Testis (tissue), 3 donors: ENCODE results near the gene DEDD. TPM values are rescaled to one million over a fixed set of nuclear protein-coding genes. Genes with fewer than 3 reads are reported as not detected.

Source experiments
- DNase-seq: peaks from one replicate; pipeline ENCODE4 v3.0.0-alpha.2; 2019
- H3K27ac ChIP-seq, 2 donors: fragments of 200-600 bp; sonication (generic); one replicate each; pipeline ENCODE4 v1.5.1; 2019
- H3K27me3 ChIP-seq: fragments of 200-600 bp; sonication (generic); one replicate; pipeline ENCODE4 v1.5.1; 2019
- H3K36me3 ChIP-seq: fragments of 200-600 bp; sonication (generic); one replicate; pipeline ENCODE4 v1.5.1; 2017; ENCODE audit warnings: low read depth; ENCODE audit errors: missing control alignments
- H3K4me1 ChIP-seq: fragments of 200-600 bp; sonication (generic); one replicate; pipeline ENCODE4 v1.5.1; 2019
- H3K4me3 ChIP-seq, 2 donors: fragments of 200-600 bp; sonication (generic); one replicate each; pipeline ENCODE4 v1.5.1; 2017 to 2019
- H3K9me3 ChIP-seq: fragments of 200-600 bp; sonication (generic); one replicate; pipeline ENCODE4 v1.5.1; 2017
- CTCF ChIP-seq, 3 experiments: fragments of 450-650 bp in 2 of 3; fragments of 200-600 bp in 1 of 3; sonication (generic) in 1 of 3; IDR thresholded peaks; one replicate each; pipeline ENCODE4 v1.5.1; 2016 to 2019; ENCODE audit warnings: antibody characterized with exemption in 3 of 3, mild to moderate bottlenecking in 2 of 3, moderate library complexity in 1 of 3
- POLR2A ChIP-seq: fragments of 450-650 bp; IDR thresholded peaks from one replicate; pipeline ENCODE4 v1.6.1; 2017; ENCODE audit warnings: antibody characterized with exemption, mild to moderate bottlenecking, moderate library complexity
- whole genome bisulfite sequencing, 2 donors: methylation state at CpG; one replicate each; pipeline ENCODE4 v1.1.5; 2018; 5-methylcytosine and 5-hydroxymethylcytosine counted together
- intact Hi-C: fragments of 100-400 bp; cut with DNase I; formaldehyde crosslinking; loops from one replicate; pipeline ENCODE4 v1.15.1; 2023; ENCODE audit warnings: low total_unique reads
- polyA plus RNA-seq: library from polyadenylated mRNA; stranded (reverse); fragments of 350-450 nt; fragmentation: Illumina TruSeq; extraction: RNeasy Lipid Tissue Mini Kit (QIAGEN cat#74804); gene quantifications from one replicate; pipeline ENCODE4 v1.2.3, GENCODE V29; 2014; ENCODE audit warnings: low read depth, low replicate concordance; ENCODE audit not compliant: insufficient read depth
- total RNA-seq, 2 donors: library from RNA; depleted of rRNA; stranded (reverse); fragments of >200 nt; gene quantifications; one replicate each; pipeline ENCODE4 v1.2.3, GENCODE V29; 2016

Gene DEDD
- total and polyA plus RNA-seq, 3 donors from 2014 or later: 53.8 to 92.7 (median 54.0) TPM

- no peaks in the 10 kb centered on the region for H3K27me3 ChIP-seq
- no peak overlapping the region for H3K27ac ChIP-seq
- H3K36me3 ChIP-seq: no peaks in the 10 kb centered on the region
- H3K4me1 ChIP-seq: no peaks in the 10 kb centered on the region
- no peak for DNase-seq
- intact Hi-C loops: loop anchor here (10.0 kb wide), 1 partner anchor 96 kb away; no protein-coding TSS in a partner anchor
- WGBS, 2 donors: 79 to 91% methylated on average over 5 of the region's 5 CpGs
- H3K9me3 ChIP-seq: no peaks in the 10 kb centered on the region
- no peak for TF ChIP-seq CTCF (IDR thresholded peaks at IDR 0.05)
- no peak for TF ChIP-seq POLR2A
- H3K4me3 ChIP-seq: no peak overlapping the region
These were observed 41.4 kb downstream of the DEDD start for GRCh38 chr1:161091093-161091492.

- DNase-seq: no peak
- H3K27ac ChIP-seq: no peak overlapping the region
- no peaks in the 10 kb centered on the region for H3K36me3 ChIP-seq
- no peaks in the 10 kb centered on the region for H3K4me1 ChIP-seq
- WGBS, 2 donors: 76 to 77% methylated on average over 3 of the region's 3 CpGs
- no peak overlapping the region for H3K4me3 ChIP-seq
- no peak for TF ChIP-seq POLR2A
- no peaks in the 10 kb centered on the region for H3K9me3 ChIP-seq
- intact Hi-C loops: loop anchor here (10.0 kb wide), 1 partner anchor 96 kb away; no protein-coding TSS in a partner anchor
- no peaks in the 10 kb centered on the region for H3K27me3 ChIP-seq
These were observed 41.9 kb downstream of the DEDD start for GRCh38 chr1:161090617-161091016.

- intact Hi-C loops: loop anchor here (10.0 kb wide), 1 partner anchor 95 kb away; no protein-coding TSS in a partner anchor
- Histone ChIP-seq H3K27me3 (no peaks in the 10 kb centered on the region), H3K36me3 (no peaks in the 10 kb centered on the region), H3K27ac (no peak overlapping the region), H3K4me3 (no peak overlapping the region), H3K9me3 (no peaks in the 10 kb centered on the region), H3K4me1 (no peaks in the 10 kb centered on the region)
- DNase-seq: no peak
- TF ChIP-seq CTCF (IDR thresholded peaks at IDR 0.05) (no peak), POLR2A (no peak)
- 88 to 97% methylated on average over 5 of the region's 5 CpGs for WGBS, 2 donors
These were observed 42.5 kb downstream of the DEDD start for GRCh38 chr1:161089938-161090337.

GRCh38 chr1:161089251-161089924 is 43.1 kb downstream of the DEDD start, which contains the start of gene NECTIN4:
Gene NECTIN4, minus strand, starts transcription at chr1:161089558. Its CDS starts 262 bp downstream, at chr1:161089296.
- Histone ChIP-seq H3K4me3 (no peak within 1 kb of the TSS), H3K36me3 (no peaks in the 10 kb centered on the region), H3K9me3 (no peaks in the 10 kb centered on the region), H3K27me3 (no peaks in the 10 kb centered on the region), H3K4me1 (no peaks in the 10 kb centered on the region), H3K27ac (no peak within 1 kb of the TSS)
- 73 to 89% methylated on average over 8 to 22 of the region's 22 CpGs for WGBS, 2 donors
- no peak for DNase-seq
- TF ChIP-seq CTCF (IDR thresholded peaks at IDR 0.05) (no peak), POLR2A (no peak)
- intact Hi-C loops: no loop called here

- no peaks in the 10 kb centered on the region for H3K9me3 ChIP-seq
- no peaks in the 10 kb centered on the region for H3K4me1 ChIP-seq
- intact Hi-C loops: no loop called here
- no peak for DNase-seq
- no peak overlapping the region for H3K4me3 ChIP-seq
- H3K27me3 ChIP-seq: no peaks in the 10 kb centered on the region
- no peak overlapping the region for H3K27ac ChIP-seq
- H3K36me3 ChIP-seq: no peaks in the 10 kb centered on the region
- 89 to 93% methylated on average over 3 of the region's 3 CpGs for WGBS, 2 donors
- TF ChIP-seq CTCF (IDR thresholded peaks at IDR 0.05) (no peak), POLR2A (no peak)
These were observed 43.8 kb downstream of the DEDD start for GRCh38 chr1:161088587-161089110.
